DOHH2 (cell line): Measurements from ENCODE around the gene TMEM52B.

Source experiments
- EZH2phosphoT487 ChIP-seq: fragments of 200-600 bp; sonication (generic); IDR thresholded peaks from 2 replicates; pipeline ENCODE4 v1.6.1; 2017; ENCODE audit warnings: borderline replicate concordance, mild to moderate bottlenecking, antibody characterized with exemption, low read length, moderate library complexity, mixed read lengths
- TF ChIP-seq, protein P1 (sequence below): fragments of 200-600 bp; sonication (generic); IDR thresholded peaks from one replicate; pipeline ENCODE4 v1.5.1; 2014; ENCODE audit warnings: antibody characterized with exemption, mild to moderate bottlenecking, low read depth, low read length; ENCODE audit not compliant: poor library complexity, severe bottlenecking

DNA sequence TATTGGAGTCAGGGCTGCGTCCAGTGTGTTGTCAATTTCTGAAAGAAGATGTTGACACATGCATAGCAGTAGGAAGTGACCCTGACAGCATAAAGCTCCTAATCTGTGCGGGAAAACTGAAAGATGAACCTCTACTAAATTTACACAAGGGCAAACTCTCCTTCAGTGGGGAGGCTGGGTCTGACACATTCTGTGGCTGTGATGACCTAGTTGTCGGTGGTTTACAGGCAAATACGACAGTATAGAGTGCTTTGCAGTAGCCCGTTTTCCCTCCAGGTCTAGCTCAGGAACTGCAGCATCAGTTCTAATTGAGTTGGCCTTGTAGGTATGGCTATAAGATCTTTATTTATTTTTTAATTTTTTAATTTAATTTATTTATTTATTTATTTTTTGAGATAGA, 19.0 kb downstream of the TMEM52B start:
- TF ChIP-seq, protein P1, sequence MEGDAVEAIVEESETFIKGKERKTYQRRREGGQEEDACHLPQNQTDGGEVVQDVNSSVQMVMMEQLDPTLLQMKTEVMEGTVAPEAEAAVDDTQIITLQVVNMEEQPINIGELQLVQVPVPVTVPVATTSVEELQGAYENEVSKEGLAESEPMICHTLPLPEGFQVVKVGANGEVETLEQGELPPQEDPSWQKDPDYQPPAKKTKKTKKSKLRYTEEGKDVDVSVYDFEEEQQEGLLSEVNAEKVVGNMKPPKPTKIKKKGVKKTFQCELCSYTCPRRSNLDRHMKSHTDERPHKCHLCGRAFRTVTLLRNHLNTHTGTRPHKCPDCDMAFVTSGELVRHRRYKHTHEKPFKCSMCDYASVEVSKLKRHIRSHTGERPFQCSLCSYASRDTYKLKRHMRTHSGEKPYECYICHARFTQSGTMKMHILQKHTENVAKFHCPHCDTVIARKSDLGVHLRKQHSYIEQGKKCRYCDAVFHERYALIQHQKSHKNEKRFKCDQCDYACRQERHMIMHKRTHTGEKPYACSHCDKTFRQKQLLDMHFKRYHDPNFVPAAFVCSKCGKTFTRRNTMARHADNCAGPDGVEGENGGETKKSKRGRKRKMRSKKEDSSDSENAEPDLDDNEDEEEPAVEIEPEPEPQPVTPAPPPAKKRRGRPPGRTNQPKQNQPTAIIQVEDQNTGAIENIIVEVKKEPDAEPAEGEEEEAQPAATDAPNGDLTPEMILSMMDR: no peak
- TF ChIP-seq EZH2phosphoT487: no peak
